Ishikawa (cell line): ENCODE measurements around the gene HS3ST2.

ENCODE experiments used
- EGR1 ChIP-seq: IDR thresholded peaks from 2 replicates; pipeline ENCODE4 v1.6.1; 2012
- EP300 ChIP-seq: IDR thresholded peaks from 2 replicates; pipeline ENCODE4 v1.6.1; 2012; ENCODE audit warnings: borderline replicate concordance
- FOXM1 ChIP-seq: IDR thresholded peaks from 2 replicates; pipeline ENCODE4 v1.6.1; 2012; ENCODE audit warnings: low read depth, borderline replicate concordance
- RAD21 ChIP-seq: IDR thresholded peaks from 2 replicates; pipeline ENCODE4 v1.6.1; 2012; ENCODE audit warnings: low read depth
- TAF1 ChIP-seq: IDR thresholded peaks from 2 replicates; pipeline ENCODE4 v1.6.1; 2012; ENCODE audit warnings: low read depth, mild to moderate bottlenecking
- TCF12 ChIP-seq: IDR thresholded peaks from 2 replicates; pipeline ENCODE4 v1.6.1; 2012; ENCODE audit warnings: low read depth
- TF ChIP-seq, protein P1 (sequence below): IDR thresholded peaks from 2 replicates; pipeline ENCODE4 v1.6.1; 2012; ENCODE audit warnings: low read depth, mild to moderate bottlenecking
- TF ChIP-seq, protein P2 (sequence below): IDR thresholded peaks from 2 replicates; pipeline ENCODE4 v1.6.1; 2012
- TF ChIP-seq, protein P3 (sequence below): IDR thresholded peaks from 2 replicates; pipeline ENCODE4 v1.6.1; 2012

DNA sequence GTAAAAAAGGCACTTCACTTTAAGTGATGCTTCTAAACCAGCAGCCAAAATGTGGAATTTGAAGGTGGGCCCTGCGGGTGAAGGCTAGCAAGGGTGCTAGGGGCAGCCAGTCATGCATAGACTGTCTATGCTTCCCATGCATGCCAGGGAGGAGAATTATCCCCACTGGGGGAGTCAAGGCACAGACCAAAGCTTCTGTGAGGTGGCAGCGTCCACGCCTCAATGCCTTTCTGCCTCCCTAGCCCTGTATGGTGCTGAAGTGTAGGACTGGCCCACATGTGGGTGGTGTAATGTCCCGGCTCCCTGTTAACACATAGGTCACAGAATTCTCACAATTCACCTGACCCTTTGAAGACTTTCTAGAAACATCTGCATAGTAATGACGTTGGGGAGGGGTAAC is 1.9 kb downstream of the HS3ST2 start:
- TF ChIP-seq TAF1 (no peak), EP300 (no peak), TCF12 (no peak), FOXM1 (no peak), EGR1 (no peak), RAD21 (no peak)
- TF ChIP-seq, protein P1, sequence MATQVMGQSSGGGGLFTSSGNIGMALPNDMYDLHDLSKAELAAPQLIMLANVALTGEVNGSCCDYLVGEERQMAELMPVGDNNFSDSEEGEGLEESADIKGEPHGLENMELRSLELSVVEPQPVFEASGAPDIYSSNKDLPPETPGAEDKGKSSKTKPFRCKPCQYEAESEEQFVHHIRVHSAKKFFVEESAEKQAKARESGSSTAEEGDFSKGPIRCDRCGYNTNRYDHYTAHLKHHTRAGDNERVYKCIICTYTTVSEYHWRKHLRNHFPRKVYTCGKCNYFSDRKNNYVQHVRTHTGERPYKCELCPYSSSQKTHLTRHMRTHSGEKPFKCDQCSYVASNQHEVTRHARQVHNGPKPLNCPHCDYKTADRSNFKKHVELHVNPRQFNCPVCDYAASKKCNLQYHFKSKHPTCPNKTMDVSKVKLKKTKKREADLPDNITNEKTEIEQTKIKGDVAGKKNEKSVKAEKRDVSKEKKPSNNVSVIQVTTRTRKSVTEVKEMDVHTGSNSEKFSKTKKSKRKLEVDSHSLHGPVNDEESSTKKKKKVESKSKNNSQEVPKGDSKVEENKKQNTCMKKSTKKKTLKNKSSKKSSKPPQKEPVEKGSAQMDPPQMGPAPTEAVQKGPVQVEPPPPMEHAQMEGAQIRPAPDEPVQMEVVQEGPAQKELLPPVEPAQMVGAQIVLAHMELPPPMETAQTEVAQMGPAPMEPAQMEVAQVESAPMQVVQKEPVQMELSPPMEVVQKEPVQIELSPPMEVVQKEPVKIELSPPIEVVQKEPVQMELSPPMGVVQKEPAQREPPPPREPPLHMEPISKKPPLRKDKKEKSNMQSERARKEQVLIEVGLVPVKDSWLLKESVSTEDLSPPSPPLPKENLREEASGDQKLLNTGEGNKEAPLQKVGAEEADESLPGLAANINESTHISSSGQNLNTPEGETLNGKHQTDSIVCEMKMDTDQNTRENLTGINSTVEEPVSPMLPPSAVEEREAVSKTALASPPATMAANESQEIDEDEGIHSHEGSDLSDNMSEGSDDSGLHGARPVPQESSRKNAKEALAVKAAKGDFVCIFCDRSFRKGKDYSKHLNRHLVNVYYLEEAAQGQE: no peak
- TF ChIP-seq, protein P2, sequence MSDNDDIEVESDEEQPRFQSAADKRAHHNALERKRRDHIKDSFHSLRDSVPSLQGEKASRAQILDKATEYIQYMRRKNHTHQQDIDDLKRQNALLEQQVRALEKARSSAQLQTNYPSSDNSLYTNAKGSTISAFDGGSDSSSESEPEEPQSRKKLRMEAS: no peak
- TF ChIP-seq, protein P3, sequence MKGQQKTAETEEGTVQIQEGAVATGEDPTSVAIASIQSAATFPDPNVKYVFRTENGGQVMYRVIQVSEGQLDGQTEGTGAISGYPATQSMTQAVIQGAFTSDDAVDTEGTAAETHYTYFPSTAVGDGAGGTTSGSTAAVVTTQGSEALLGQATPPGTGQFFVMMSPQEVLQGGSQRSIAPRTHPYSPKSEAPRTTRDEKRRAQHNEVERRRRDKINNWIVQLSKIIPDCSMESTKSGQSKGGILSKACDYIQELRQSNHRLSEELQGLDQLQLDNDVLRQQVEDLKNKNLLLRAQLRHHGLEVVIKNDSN: no peak
